Measurements from ENCODE around the gene TECPR2. TPM values are rescaled to one million over a fixed set of nuclear protein-coding genes. Genes with fewer than 3 reads are reported as not detected.

TECPR2 gene
- total and polyA plus RNA-seq, 10 donors, result 1.1 to 46.6 (median 26.7) TPM

GRCh38 chr14:102375119-102375518 lies 12.4 kb downstream of the TECPR2 start:
- Histone ChIP-seq H3K27me3 (replicated peaks in 1 of 7) (no peaks in the 10 kb centered on the region), H3K4me1 (peaks cover 0 to 17% (median 7%) of the 10 kb centered on the region in 6 donors), H3K36me3 (peaks cover 0 to 48% (median 15%) of the 10 kb centered on the region in 6 donors), H3K4me3 (no peak overlapping the region), H3K9me3 (no peaks in the 10 kb centered on the region), H3K27ac (no peak overlapping the region)
- TF ChIP-seq CTCF (IDR thresholded peaks at IDR 0.05 in 8 of 11, conservative IDR thresholded peaks at IDR 0.05 in 3 of 11) (no peak), POLR2A (IDR thresholded peaks at IDR 0.05) (no peak), POLR2AphosphoS5 (IDR thresholded peaks at IDR 0.05) (no peak)
- WGBS, 5 donors, result 84 to 93% (median 91%) methylated on average over 5 of the region's 5 CpGs
- intact Hi-C loops (cut with DNase I; ENCODE audit: low total_unique reads), result no loop called here
- DNase-seq, result no peak

- Histone ChIP-seq H3K4me3 (no peak overlapping the region), H3K9me3 (no peaks in the 10 kb centered on the region), H3K27ac (no peak overlapping the region), H3K4me1 (peaks cover 0 to 5% (median 0%) of the 10 kb centered on the region in 6 donors), H3K36me3 (peaks cover 0 to 67% (median 16%) of the 10 kb centered on the region in 6 donors), H3K27me3 (replicated peaks in 1 of 7) (no peaks in the 10 kb centered on the region)
- TF ChIP-seq CTCF (IDR thresholded peaks at IDR 0.05 in 8 of 11, conservative IDR thresholded peaks at IDR 0.05 in 3 of 11) (no peak), POLR2A (IDR thresholded peaks at IDR 0.05) (no peak)
- intact Hi-C loops (cut with DNase I; ENCODE audit: low total_unique reads), result no loop called here
- no peak for DNase-seq
Measured at GRCh38 chr14:102377696-102378095, 15.0 kb downstream of the TECPR2 start.

- no peak for TF ChIP-seq POLR2AphosphoS5 (IDR thresholded peaks at IDR 0.05)
- no peak for TF ChIP-seq CTCF (IDR thresholded peaks at IDR 0.05 in 8 of 11, conservative IDR thresholded peaks at IDR 0.05 in 3 of 11)
- TF ChIP-seq POLR2A (IDR thresholded peaks at IDR 0.05), result no peak
- Histone ChIP-seq H3K9me3 (no peaks in the 10 kb centered on the region), H3K27ac (no peak overlapping the region), H3K4me1 (peaks cover 0 to 5% (median 0%) of the 10 kb centered on the region in 6 donors), H3K4me3 (no peak overlapping the region), H3K36me3 (peaks cover 0 to 76% (median 16%) of the 10 kb centered on the region in 6 donors), H3K27me3 (replicated peaks in 1 of 7) (no peaks in the 10 kb centered on the region)
- 94 to 97% (median 96%) methylated on average over 9 of the region's 9 CpGs for WGBS, 5 donors
- intact Hi-C loops (cut with DNase I; ENCODE audit: low total_unique reads), result no loop called here
- DNase-seq, result no peak
Measured at GRCh38 chr14:102378830-102379229, 16.1 kb downstream of the TECPR2 start.

GRCh38 chr14:102387086-102387485 lies 24.3 kb downstream of the TECPR2 start:
- peaks cover 0 to 65% (median 1%) of the 10 kb centered on the region in 6 donors for H3K36me3 ChIP-seq
- H3K9me3 ChIP-seq, result no peaks in the 10 kb centered on the region
- no peak overlapping the region for H3K27ac ChIP-seq
- DNase-seq, result no peak
- intact Hi-C loops (cut with DNase I; ENCODE audit: low total_unique reads), result no loop called here
- H3K4me1 ChIP-seq, result peaks cover 0 to 17% (median 2%) of the 10 kb centered on the region in 6 donors
- TF ChIP-seq CTCF (IDR thresholded peaks at IDR 0.05 in 8 of 11, conservative IDR thresholded peaks at IDR 0.05 in 3 of 11) (no peak), POLR2AphosphoS5 (IDR thresholded peaks at IDR 0.05) (no peak), POLR2A (IDR thresholded peaks at IDR 0.05) (no peak)
- no peaks in the 10 kb centered on the region for H3K27me3 ChIP-seq (replicated peaks in 1 of 7)
- H3K4me3 ChIP-seq, result no peak overlapping the region

All from spleen (tissue), 11 donors.